GM23248 (cell line): ENCODE measurements around the gene FAM187B.

Experiments
- EZH2 ChIP-seq: fragments of 200-600 bp; sonication (generic); IDR thresholded peaks from 2 replicates; pipeline ENCODE4 v1.6.1; 2018; ENCODE audit warnings: antibody characterized with exemption, mild to moderate bottlenecking; ENCODE audit not compliant: insufficient read depth, poor library complexity, severe bottlenecking
- EZH2phosphoT487 ChIP-seq: fragments of 200-600 bp; sonication (generic); IDR thresholded peaks from 2 replicates; pipeline ENCODE4 v1.6.1; 2018; ENCODE audit warnings: antibody characterized with exemption, moderate library complexity, mild to moderate bottlenecking, low read depth; ENCODE audit not compliant: insufficient read depth

DNA sequence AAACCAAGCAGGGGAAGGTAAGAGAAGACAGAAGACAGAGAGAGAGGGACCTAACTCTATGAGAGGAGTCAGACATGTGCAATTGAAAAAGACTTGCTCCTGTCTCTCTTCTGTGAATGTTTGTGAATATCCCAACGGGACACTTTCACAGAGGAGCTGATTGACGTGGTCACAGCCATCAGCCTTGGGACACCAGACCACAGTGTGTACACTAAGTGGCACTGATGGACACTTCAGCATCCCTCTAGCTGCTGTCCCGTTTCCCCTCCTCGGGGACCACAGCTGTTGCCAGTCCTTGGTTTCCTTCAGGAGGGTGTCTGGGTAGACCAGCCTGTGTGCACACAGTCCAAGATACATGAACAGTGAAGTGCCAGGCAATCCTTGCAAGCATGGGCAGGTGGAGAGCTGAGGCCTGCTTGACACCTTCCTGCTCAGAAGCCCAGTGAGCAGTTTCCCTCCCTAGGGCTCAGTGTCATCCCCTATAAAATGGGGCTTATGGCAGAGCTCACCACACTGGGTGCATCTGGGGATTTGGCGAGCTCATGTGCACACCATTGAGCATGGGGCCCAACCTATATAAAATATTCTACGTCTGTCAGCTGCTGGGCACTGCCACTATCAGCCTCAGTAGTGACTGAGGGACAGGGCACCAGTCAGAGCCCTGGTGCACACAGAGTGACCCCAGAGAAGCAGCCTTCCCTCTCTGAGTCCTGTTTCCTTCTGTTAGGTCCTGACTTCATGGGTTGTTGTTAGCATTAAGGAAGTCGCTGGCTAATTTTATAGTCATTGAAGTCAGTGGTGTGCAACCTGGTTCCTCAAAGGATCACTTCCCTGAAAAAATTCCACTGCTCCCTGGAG lies 36.0 kb upstream of the FAM187B start:
- no peak for TF ChIP-seq EZH2
- no peak for TF ChIP-seq EZH2phosphoT487
